Left lung (tissue), 10 donors: ENCODE data around the gene ENDOU. TPM values are rescaled to one million over a fixed set of nuclear protein-coding genes. Genes with fewer than 3 reads are reported as not detected.

Experiments used
- ATAC-seq: fragments of 200-7000 bp; cut with Tn5 transposase; one replicate; pipeline ENCODE4 v1.9.1; 2020; ENCODE audit warnings: moderate library complexity
- DNase-seq, 4 donors: peaks; one replicate each; pipeline ENCODE4 v3.0.0-alpha.2; 2013 to 2020
- H3K27ac ChIP-seq, 2 donors: fragments of 200-600 bp; sonication (generic) in 1 of 2; one replicate each; pipeline versions ENCODE4 v1.5.0 to v1.8.0; 2020 to 2021
- H3K27me3 ChIP-seq, 2 donors: fragments of 200-600 bp; sonication (generic) in 1 of 2; one replicate each; pipeline versions ENCODE4 v1.5.0 to v1.8.0; 2020 to 2021
- H3K36me3 ChIP-seq, 2 donors: fragments of 200-600 bp; sonication (generic) in 1 of 2; one replicate each; pipeline versions ENCODE4 v1.5.0 to v1.8.0; 2020 to 2021
- H3K4me1 ChIP-seq, 2 donors: fragments of 200-600 bp; one replicate each; pipeline ENCODE4 v1.8.0; 2021
- H3K4me3 ChIP-seq, 2 donors: fragments of 200-600 bp; sonication (generic) in 1 of 2; one replicate each; pipeline versions ENCODE4 v1.5.0 to v1.8.0; 2020 to 2021; ENCODE audit warnings: mild to moderate bottlenecking in 1 of 2
- H3K9me3 ChIP-seq, 2 donors: fragments of 200-600 bp; sonication (generic) in 1 of 2; one replicate each; pipeline versions ENCODE4 v1.5.0 to v1.8.0; 2020 to 2021
- CTCF ChIP-seq, 2 donors: fragments of 200-600 bp; sonication (generic) in 1 of 2; IDR thresholded peaks; one replicate each; pipeline versions ENCODE4 v1.5.0 to v1.8.0; 2021; ENCODE audit warnings: antibody characterized with exemption in 2 of 2
- intact Hi-C, 2 donors: fragments of 100-400 bp; cut with DNase I; formaldehyde crosslinking; loops; one replicate each; pipeline versions ENCODE4 v1.11.2 to v1.14.2; 2022
- polyA plus RNA-seq, 6 donors: library from polyadenylated mRNA; unstranded; fragments of 120-200 nt; gene quantifications; one replicate each; pipeline ENCODE4 v1.2.1, GENCODE V29; 2013; ENCODE audit not compliant: insufficient read length in 6 of 6
- total RNA-seq, 2 donors: library from RNA; stranded (reverse); fragmentation: NEBNext Ultra II Directional; extraction: Animal tissue kit (Norgen Biotek cat#: 25700); gene quantifications; one replicate each; pipeline ENCODE4 v1.2.1, GENCODE V29; 2021
- donor health status: DM: no; HTN: yes; CAD: no.
- donor health status: DM: no; HTN: no; CAD: no.

Gene ENDOU
- total and polyA plus RNA-seq, 8 donors, result 0.14 to 0.58 (median 0.30) TPM; not detected in 2

- Histone ChIP-seq H3K36me3 (no peaks in the 10 kb centered on the region), H3K27ac (no peak overlapping the region), H3K4me1 (peaks cover 19 to 36% of the 10 kb centered on the region in 2 donors), H3K27me3 (no peaks in the 10 kb centered on the region), H3K4me3 (no peak overlapping the region), H3K9me3 (no peaks in the 10 kb centered on the region)
- peak; percentile 76 to 82 for TF ChIP-seq CTCF (IDR thresholded peaks at IDR 0.05)
- intact Hi-C loops, result loop anchor here in 1 of 2 donors (2.0 to 5.0 kb wide), 2 partner anchors 62 to 123 kb away; no protein-coding TSS in a partner anchor
- peak; percentile 75 for ATAC-seq
- peak in 3 of 4 donors; percentile 71 to 83 (median 78) for DNase-seq
Observed at GRCh38 chr12:47715393-47715876, 9.9 kb downstream of the ENDOU start.

GRCh38 chr12:47714826-47715386 is 10.4 kb downstream of the ENDOU start:
- intact Hi-C loops, result loop anchor here in 1 of 2 donors (2.0 to 5.0 kb wide), 2 partner anchors 62 to 124 kb away; no protein-coding TSS in a partner anchor
- H3K36me3 ChIP-seq, result no peaks in the 10 kb centered on the region
- H3K27ac ChIP-seq, result no peak overlapping the region

GRCh38 chr12:47712171-47712570 is 13.1 kb downstream of the ENDOU start:
- H3K27ac ChIP-seq, result no peak overlapping the region
- no peaks in the 10 kb centered on the region for H3K36me3 ChIP-seq
- no peaks in the 10 kb centered on the region for H3K9me3 ChIP-seq
- peaks cover 11 to 44% of the 10 kb centered on the region in 2 donors for H3K4me1 ChIP-seq
- H3K27me3 ChIP-seq, result no peaks in the 10 kb centered on the region
- no peak overlapping the region for H3K4me3 ChIP-seq
- no peak for DNase-seq
- intact Hi-C loops, result no loop called here
- TF ChIP-seq CTCF (IDR thresholded peaks at IDR 0.05), result no peak
- ATAC-seq, result no peak

More at GRCh38 chr12:47714826-47715386, 10.4 kb downstream of the ENDOU start:
- H3K4me1 ChIP-seq, result peaks cover 19 to 36% of the 10 kb centered on the region in 2 donors
- H3K27me3 ChIP-seq, result no peaks in the 10 kb centered on the region
- DNase-seq, result no peak
- no peak for ATAC-seq
- H3K4me3 ChIP-seq, result no peak overlapping the region
- TF ChIP-seq CTCF (IDR thresholded peaks at IDR 0.05), result no peak
- H3K9me3 ChIP-seq, result no peaks in the 10 kb centered on the region

GRCh38 chr12:47711448-47711847 is 13.8 kb downstream of the ENDOU start:
- TF ChIP-seq CTCF (IDR thresholded peaks at IDR 0.05), result no peak
- DNase-seq, result no peak
- Histone ChIP-seq H3K27me3 (no peaks in the 10 kb centered on the region), H3K4me3 (no peak overlapping the region), H3K27ac (no peak overlapping the region), H3K36me3 (no peaks in the 10 kb centered on the region), H3K4me1 (peaks cover 15 to 44% of the 10 kb centered on the region in 2 donors), H3K9me3 (no peaks in the 10 kb centered on the region)
- no peak for ATAC-seq
- intact Hi-C loops, result no loop called here

- Histone ChIP-seq H3K9me3 (no peaks in the 10 kb centered on the region), H3K27me3 (no peaks in the 10 kb centered on the region), H3K4me3 (no peak overlapping the region), H3K4me1 (peaks cover 9 to 35% of the 10 kb centered on the region in 2 donors), H3K27ac (peak overlapping the region in 1 of 2 donors; percentile 49), H3K36me3 (no peaks in the 10 kb centered on the region)
- ATAC-seq (no peak), DNase-seq (no peak)
- no peak for TF ChIP-seq CTCF (IDR thresholded peaks at IDR 0.05)
- intact Hi-C loops, result no loop called here
Observed at GRCh38 chr12:47710278-47710677, 15.0 kb downstream of the ENDOU start.
